Breast epithelium (tissue), 3 donors: ENCODE data around the gene VPS45.

Source experiments
- POLR2A ChIP-seq: fragments of 450-650 bp; IDR thresholded peaks from one replicate; pipeline ENCODE4 v1.6.1; 2016; ENCODE audit warnings: antibody characterized with exemption, mild to moderate bottlenecking, moderate library complexity
- POLR2AphosphoS5 ChIP-seq, 3 donors: sonication (generic); formaldehyde crosslinking; IDR thresholded peaks; one replicate each; pipeline ENCODE4 v1.6.1; 2017; ENCODE audit warnings: antibody characterized with exemption in 3 of 3
- TF ChIP-seq, protein P1 (sequence below), 3 donors: fragments of 450-650 bp; IDR thresholded peaks; one replicate each; pipeline ENCODE4 v1.5.1; 2016 to 2017; ENCODE audit warnings: antibody characterized with exemption in 3 of 3, mild to moderate bottlenecking in 3 of 3, moderate library complexity in 3 of 3

DNA sequence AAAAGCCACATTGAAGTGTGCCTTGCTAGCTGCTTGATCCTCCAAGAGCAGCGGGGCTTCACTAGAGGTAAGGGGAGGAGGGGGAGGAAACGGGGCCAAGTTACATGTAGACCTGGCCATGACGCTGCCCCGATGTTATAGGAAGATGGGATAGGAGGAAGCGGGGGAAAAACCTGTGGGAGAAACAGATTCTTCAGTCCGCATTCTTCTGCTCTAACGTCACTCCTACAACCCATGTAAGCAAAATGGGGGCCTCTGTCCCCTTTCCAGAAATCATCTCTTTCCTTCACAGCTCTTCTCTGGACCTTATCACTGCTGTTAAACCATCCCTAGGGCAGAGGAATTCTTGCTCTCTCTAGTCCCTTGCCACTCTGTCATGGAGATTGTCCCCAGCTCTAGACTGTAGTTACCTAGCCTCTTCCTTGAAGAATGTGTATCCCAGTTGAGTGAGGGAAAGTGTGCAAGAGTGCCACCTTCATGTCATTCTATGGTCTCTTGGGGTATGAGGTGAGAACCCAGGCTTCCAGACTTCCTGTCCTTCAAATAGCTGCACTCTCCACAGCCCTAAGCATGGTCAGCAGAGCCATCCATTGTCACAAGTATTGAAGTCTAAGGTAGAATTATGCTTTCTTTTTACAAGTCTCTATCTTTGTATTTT lies 93.5 kb downstream of the VPS45 start:
- TF ChIP-seq, protein P1, sequence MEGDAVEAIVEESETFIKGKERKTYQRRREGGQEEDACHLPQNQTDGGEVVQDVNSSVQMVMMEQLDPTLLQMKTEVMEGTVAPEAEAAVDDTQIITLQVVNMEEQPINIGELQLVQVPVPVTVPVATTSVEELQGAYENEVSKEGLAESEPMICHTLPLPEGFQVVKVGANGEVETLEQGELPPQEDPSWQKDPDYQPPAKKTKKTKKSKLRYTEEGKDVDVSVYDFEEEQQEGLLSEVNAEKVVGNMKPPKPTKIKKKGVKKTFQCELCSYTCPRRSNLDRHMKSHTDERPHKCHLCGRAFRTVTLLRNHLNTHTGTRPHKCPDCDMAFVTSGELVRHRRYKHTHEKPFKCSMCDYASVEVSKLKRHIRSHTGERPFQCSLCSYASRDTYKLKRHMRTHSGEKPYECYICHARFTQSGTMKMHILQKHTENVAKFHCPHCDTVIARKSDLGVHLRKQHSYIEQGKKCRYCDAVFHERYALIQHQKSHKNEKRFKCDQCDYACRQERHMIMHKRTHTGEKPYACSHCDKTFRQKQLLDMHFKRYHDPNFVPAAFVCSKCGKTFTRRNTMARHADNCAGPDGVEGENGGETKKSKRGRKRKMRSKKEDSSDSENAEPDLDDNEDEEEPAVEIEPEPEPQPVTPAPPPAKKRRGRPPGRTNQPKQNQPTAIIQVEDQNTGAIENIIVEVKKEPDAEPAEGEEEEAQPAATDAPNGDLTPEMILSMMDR (IDR thresholded peaks at IDR 0.05), result no peak
- TF ChIP-seq POLR2A (no peak), POLR2AphosphoS5 (IDR thresholded peaks at IDR 0.05) (no peak)
